HG03460 (cell line): ENCODE measurements around the gene PPP1R14D.
"Not testable (repeated sequence)": the region's sequence is repeated elsewhere in the genome, so short reads cannot be mapped to it uniquely, and the experiment has no call there.

Experiments used
- ATAC-seq: cut with Tn5 transposase; IDR thresholded peaks from one replicate; pipeline ENCODE4 v1.9.1; 2021; ENCODE audit not compliant: unreplicated experiment

The PPP1R14D gene

GRCh38 chr15:40828447-40829036, at the start of gene PPP1R14D:
Gene PPP1R14D (minus strand): TSS chr15:40828708. CDS start chr15:40828641, 67 bp downstream.
- ATAC-seq, result no peak

DNA sequence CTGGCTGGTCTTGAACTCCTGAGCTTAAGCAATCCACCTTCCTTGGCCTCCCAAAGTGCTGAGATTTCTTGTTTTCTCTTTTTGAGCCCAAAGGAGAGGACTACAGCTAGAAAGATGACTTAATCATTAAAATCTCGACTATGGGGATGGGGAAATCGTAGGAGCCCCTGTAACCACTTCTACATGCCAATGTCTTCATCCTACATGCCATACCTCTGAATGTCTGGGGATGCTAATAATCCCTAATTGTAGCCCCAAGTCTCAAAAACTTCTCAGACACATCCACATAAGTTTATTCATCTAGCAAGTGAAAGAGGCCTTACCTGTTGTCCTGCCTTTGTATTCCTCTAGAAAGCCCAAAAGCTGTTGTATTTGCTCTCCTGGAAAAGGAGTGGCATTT, 49.2 kb upstream of the PPP1R14D start:
- ATAC-seq, result no peak

DNA sequence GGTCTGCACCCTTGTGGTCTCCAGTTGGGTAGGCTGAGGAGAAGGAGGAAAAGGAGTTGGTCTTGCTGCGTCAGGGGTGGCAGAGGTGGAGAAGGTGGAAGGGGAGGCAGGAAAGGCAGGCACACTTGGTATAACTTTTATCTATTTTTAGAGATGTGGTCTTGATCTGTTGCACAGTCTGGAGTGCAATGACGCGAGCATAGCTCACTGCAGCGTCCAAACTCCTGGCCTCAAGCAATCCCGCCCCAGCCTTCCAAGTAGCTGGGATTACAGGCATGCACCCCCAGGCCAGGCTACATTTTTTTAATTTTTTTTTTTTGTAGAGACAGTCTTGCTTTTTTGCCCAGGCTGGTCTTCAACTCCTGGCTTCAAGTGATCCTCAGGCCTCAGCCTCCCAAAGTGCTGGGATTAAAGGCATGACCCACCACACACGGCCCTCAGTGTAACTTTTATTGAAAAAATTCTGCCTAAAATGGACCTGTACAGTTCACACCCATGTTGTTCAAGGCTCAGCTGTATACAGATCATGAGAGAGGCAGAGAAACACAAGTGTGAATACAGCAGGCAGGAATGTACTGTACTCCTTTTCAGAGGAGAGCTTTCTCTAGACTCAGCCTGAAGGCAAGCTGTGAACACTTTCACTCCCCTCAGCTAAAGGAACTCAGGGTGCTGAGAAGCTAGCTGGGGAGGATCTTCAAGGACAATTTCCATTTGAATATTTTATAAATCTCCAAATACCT, 47.7 kb upstream of the PPP1R14D start:
- no peak for ATAC-seq

GRCh38 chr15:40873694-40874561, 45.4 kb upstream of the PPP1R14D start, which contains the start of gene RHOV:
Gene RHOV (minus strand): TSS chr15:40874234. CDS start chr15:40874139, 95 bp downstream.
- peak; percentile 58 for ATAC-seq

DNA sequence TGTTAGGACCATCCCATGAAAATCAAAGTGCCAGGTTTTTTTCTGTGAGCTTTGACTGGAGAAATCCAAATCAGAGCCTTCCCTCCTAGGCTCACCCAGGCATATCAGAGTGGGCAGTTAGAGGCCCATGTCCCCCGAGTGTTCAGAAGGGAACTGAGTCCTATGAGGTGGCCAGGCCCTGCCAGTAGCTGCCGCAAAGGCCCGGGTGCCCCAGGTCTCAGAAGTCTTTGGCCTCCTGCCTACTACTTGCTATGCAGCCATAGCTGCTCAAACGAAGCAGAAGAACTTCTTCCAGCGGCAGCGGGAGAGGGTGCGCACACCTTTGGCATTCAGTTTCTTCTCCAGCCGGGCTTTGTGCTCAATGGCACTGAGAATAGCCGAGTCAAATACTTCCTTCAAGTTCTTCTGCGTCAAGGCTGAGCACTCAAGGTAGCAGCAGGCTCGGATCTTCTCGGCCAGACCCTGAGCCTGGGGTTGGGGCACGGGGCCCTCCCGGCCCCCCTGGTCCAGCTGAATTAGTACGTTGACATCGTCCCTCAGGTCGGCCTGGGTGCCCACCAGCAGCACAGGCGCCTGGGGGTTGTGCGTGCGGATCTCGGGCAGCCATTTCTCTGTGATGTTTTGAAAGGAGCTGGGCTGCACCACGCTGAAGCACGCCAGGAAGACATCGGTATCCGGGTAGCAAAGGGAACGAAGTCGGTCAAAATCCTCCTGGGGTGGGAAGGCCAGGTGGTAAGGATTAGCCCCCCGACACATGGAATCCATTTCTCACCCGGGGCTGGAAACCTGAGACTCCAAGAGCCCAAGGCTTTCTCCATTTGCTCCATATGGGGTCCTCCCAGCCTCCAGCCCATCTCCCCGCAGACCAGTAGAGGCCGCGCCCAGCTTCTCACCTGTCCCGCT, 44.5 kb upstream of the PPP1R14D start:
- no peak for ATAC-seq

GRCh38 chr15:40871749-40872617, 43.5 kb upstream of the PPP1R14D start:
- ATAC-seq, result no peak

GRCh38 chr15:40870716-40871115, 42.2 kb upstream of the PPP1R14D start:
- no peak for ATAC-seq

- ATAC-seq, result no peak
These were observed 41.2 kb upstream of the PPP1R14D start for GRCh38 chr15:40869686-40870085.

DNA sequence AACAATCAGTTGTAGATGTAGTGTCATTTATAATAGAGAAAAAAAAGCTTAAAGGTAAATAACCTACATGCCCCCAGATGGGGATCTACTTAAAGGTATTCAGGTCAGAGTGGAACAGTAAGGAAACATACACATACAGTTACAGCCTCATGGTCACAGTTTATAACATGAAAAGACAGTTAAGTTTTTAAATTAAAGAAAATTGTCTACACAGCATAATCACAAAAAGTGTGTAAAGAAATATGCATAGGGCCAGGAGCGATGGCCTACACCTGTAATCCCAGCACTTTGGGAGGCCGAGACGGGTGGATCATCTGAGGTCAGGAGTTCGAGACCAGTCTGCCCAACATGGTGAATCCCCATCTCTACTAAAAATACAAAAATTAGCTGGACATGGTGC, 38.7 kb upstream of the PPP1R14D start:
- no peak for ATAC-seq

GRCh38 chr15:40863660-40864270, 35.3 kb upstream of the PPP1R14D start:
- no peak for ATAC-seq

DNA sequence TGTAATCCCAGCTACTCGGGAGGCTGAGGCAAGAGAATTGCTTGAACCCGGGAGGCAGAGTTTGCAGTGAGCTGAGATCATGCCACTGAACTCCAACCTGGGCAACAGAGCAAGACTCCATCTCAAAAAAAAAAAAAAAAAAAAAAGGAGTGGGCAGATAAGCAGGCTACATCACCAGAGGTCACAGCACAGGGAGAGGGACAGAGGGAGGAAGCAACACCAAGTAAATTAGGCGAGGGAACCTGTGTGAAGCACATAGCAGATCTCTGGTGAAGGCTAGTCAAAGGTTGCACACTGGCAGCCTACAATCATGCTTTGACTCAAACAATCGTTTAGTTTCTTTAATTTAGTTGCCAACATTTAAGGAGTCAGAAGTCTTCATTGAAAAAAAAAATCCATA, 32.6 kb upstream of the PPP1R14D start:
- ATAC-seq, result not testable (repeated sequence)

DNA sequence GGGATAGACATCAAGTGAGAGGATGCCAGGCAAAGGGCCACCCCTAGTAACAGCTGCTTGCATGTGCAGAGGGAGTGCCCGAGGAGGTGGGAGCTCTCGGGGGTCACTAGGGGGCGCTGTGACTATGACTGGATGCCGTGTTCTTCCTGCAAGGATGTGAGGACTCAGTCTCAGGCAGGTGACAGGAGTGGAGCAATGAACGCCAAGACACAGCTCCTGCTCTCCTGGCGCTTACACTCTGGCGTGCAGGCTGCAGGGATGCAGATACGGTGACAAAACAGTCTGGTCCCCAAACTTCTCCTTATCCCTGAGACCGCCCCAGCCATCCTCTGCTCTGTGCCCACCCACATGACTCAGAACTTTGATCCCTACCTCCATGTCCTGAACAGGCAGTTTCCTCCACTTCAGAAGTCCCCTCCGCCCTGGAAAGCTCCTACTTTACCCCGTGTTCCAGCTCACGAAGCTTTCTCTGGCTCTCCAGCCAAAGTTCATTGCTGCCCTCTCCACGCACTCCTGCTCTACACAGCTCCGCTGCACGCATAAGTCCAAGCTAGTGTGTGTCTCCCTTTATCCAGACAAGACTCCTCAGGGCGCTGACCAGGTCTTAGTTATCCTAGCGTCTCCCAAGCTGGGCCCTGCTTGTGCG, 30.8 kb upstream of the PPP1R14D start:
- peak; percentile 65 for ATAC-seq

DNA sequence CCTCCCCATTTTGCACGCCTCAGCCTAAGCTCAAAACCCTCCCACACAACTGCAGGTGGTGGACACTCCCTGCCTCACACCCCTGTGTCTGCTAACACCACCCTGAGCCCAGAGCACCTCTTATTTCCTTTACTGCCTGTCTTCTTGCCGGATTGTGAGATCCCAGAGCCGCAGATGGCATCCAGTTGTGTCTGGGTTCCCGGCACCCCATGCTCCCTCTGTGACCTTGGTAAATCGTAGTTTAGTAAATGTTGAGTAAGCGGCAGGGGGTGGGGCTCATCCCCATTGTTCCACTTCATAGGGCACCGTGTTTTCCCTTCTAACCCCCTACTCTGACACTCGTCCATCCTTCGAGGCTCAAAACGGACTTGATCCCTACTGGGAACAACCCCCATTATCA, 30.2 kb upstream of the PPP1R14D start:
- no peak for ATAC-seq

DNA sequence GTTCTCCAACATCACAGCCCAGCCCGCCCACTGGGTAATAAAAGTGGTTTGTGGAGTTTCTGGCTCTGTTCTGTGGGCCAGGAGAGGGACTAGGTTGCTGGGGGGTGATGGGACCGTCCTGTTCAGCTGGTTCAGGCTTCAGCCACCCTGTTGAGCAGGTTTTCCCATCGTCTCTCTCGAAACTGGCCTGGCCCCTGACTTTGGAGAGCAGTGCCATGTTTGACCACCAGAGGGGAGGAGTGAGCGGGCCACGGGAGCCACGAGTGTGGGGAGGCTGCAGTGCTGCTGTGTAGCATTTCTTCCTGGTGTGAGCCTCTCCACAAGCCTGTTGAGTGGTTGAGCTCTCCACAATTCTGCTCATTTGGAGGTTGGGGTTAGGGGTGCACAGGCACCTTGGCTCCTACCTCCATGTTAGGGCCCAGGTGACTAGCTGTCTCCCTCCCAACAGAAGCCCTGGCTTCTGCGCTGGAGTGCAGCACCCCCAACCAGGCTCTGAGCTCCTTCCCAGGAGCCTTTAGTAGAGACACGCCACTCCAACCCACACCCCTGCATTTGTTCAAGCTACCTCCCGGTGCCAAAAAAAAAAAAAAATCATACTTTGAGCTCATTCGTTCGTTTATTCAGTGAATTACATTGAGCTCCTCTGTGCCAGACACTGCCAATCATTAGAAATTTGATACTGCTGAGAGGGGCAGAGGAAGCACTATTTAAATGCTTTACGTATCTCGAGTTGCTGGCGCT, 29.3 kb upstream of the PPP1R14D start:
- peak; percentile 75 for ATAC-seq

- ATAC-seq, result no peak
These were observed 28.2 kb upstream of the PPP1R14D start for GRCh38 chr15:40856746-40857145.

GRCh38 chr15:40855706-40856234, 27.3 kb upstream of the PPP1R14D start:
- ATAC-seq, result no peak

GRCh38 chr15:40854161-40854560, 25.7 kb upstream of the PPP1R14D start:
- ATAC-seq, result no peak
